HG02798 (cell line): ENCODE data around the gene MRPS9.
A peak's percentile ranks its signal among the peaks of the same experiment; 100 is the strongest.

Experiments used
- ATAC-seq: cut with Tn5 transposase; IDR thresholded peaks from one replicate; pipeline ENCODE4 v1.9.1; 2021; ENCODE audit warnings: mild to moderate bottlenecking; ENCODE audit not compliant: unreplicated experiment, poor library complexity

Gene MRPS9

GRCh38 chr2:105144152-105144940 lies 106.5 kb downstream of the MRPS9 start:
- ATAC-seq = no peak

GRCh38 chr2:105144941-105145300 lies 107.1 kb downstream of the MRPS9 start:
- ATAC-seq = peak; percentile 52

GRCh38 chr2:105149272-105149671 lies 111.4 kb downstream of the MRPS9 start:
- ATAC-seq = no peak
